GM18519 (cell line): ENCODE results near the gene WBP1L.
"Not testable (repeated sequence)": the region's sequence is repeated elsewhere in the genome, so short reads cannot be mapped to it uniquely, and the experiment has no call there.

Experiments used
- ATAC-seq: cut with Tn5 transposase; IDR thresholded peaks from one replicate; pipeline ENCODE4 v1.9.1; 2021; ENCODE audit warnings: mild to moderate bottlenecking, moderate library complexity; ENCODE audit not compliant: unreplicated experiment, low FRiP score

The WBP1L gene

GRCh38 chr10:102832248-102832647 is 88.5 kb downstream of the WBP1L start:
- no peak for ATAC-seq

DNA sequence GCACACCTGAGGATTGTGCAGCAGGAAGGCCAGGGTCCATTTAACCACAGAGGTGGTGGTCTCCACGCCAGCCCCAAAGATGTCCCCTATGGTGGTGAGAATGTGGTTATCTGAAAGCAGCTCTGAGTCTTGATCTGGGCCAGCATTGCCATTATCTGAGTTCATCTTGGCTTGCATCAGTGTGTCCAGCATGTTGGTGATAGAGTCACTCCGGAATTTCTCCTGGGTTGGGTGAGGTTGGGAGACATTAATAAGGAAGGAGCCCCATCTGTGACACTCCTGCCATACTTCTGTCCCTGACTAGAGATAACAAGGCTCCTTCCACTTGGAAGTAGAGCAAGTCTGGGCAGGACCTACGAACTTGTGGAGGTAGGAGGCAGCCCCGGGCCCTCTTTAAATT is 89.2 kb downstream of the WBP1L start:
- no peak for ATAC-seq

GRCh38 chr10:102834143-102834542 is 90.4 kb downstream of the WBP1L start:
- ATAC-seq: no peak

- ATAC-seq: no peak
These were observed 91.3 kb downstream of the WBP1L start for GRCh38 chr10:102835007-102835482.

DNA sequence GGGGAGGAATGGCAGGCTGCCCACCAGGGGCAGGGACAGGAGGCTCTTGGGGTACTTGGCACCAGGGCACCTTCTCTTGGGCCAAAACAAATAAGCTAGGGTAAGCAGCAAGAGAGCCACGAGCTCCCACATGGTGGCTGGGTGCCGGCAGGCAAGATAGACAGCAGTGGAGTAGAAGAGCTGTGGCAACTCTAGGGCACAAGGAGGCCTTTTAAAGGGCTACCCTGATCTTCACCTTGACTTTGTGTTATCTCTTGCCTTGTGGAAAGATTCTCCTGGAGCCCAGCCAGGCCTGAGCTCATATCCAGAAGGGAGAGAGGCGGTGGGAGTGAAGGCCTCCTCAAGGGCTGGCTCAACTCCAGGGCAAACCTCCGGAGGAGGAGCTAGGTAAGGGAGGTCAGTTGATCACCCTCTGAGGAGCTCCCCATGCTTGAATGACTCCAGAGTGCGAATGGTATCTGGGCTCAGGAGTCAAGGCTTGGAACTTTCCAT is 93.5 kb downstream of the WBP1L start, which contains the start of gene CYP17A1:
Gene CYP17A1, minus strand, starts transcription at position 184 of the 492 bp plus-strand sequence. Its CDS starts 52 bp downstream, at position 132.
- ATAC-seq: no peak

DNA sequence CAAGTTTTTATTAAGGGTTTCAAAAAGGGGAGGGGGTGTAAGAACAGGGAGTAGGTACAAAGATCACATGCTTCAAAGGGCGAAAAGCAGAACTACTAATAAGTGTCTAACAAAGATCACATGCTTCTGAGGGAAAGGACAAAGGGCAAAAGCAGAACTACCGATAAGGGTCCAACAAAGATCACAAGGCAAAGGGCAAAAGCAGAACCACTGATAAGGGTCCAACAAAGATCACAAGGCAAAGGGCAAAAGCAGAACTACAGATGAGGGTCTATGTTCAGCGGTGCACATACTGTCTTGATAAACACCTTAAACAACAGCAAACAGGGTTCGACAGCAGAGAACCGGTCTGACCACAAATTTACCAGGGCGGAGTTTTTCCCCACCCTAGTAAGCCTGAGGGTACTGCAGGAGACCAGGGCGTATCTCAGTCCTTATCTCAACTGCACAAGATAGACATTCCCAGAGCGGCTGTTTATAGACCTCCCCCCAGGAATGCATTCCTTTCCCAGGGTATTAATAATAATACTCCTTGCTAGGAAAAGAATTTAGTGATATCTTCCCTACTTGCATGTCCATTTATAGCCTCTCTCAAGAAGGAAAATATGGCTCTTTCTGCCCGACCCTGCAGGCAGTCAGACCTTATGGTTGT is 94.7 kb downstream of the WBP1L start:
- ATAC-seq: not testable (repeated sequence)

GRCh38 chr10:102841827-102842345 is 98.1 kb downstream of the WBP1L start:
- ATAC-seq: no peak

DNA sequence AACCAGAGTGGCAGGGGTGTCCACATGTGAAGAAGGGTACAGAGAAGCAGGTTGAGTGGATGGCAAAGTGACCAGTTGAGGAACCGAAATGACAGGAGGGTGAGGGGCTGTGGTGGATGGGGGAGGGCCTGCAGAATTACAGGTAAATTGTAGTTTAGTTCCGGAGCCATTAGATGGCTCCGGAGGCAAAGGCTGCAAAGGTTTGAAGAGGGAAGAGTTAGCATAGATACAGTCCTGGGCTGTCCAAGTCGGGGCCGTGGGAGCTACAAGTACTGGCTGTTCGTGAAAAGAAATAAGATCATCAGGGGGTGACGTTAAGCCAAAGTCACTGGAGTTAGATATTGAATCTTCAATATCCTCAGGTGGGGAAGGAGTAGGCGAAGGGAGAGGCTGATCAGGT is 99.4 kb downstream of the WBP1L start:
- not testable (repeated sequence) for ATAC-seq

DNA sequence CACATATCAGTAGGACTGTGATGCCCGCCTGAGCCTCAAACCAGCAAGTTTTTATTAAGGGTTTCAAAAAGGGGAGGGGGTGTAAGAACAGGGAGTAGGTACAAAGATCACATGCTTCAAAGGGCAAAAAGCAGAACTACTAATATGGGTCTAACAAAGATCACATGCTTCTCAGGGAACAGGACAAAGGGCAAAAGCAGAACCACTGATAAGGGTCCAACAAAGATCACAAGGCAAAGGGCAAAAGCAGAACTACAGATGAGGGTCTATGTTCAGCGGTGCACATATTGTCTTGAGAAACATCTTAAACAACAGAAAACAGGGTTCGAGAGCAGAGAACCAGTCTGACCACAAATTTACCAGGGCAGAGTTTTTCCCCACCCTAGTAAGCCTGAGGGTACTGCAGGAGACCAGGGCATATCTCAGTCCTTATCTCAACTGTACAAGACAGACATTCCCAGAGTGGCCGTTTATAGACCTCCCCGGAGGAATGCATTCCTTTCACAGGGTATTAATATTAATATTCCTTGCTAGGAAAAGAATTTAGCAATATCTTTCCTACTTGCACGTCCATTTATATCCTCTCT is 100.5 kb downstream of the WBP1L start:
- ATAC-seq: not testable (repeated sequence)

DNA sequence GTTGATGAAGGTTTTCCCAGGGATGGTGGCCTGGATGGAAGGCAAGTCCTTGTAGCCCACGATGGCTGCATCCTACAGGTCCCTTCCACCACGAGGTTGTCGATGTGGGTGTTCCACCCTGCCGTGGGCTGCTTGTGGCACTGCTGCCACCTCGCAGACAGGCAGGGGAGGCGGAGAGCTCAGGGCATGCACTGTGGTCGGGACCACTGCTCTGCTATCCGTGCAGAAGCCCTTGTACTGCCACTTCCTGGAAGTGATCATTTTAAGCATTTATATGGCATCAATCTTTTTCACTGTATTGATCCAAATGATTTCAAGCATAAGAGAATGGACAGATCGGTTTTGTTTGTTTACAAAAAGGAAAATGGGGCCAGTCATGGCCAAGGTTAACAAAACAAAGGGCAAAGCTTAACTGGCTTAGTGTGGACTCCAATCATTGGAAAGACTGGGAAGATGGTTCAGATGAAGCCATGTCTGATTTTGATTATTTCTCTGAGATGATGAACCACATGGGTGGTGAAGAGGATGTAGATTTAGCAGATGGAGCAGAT is 101.7 kb downstream of the WBP1L start:
- no peak for ATAC-seq

GRCh38 chr10:102850025-102850518 is 106.3 kb downstream of the WBP1L start:
- no peak for ATAC-seq

GRCh38 chr10:102853237-102853636 is 109.5 kb downstream of the WBP1L start:
- ATAC-seq: not testable (repeated sequence)

DNA sequence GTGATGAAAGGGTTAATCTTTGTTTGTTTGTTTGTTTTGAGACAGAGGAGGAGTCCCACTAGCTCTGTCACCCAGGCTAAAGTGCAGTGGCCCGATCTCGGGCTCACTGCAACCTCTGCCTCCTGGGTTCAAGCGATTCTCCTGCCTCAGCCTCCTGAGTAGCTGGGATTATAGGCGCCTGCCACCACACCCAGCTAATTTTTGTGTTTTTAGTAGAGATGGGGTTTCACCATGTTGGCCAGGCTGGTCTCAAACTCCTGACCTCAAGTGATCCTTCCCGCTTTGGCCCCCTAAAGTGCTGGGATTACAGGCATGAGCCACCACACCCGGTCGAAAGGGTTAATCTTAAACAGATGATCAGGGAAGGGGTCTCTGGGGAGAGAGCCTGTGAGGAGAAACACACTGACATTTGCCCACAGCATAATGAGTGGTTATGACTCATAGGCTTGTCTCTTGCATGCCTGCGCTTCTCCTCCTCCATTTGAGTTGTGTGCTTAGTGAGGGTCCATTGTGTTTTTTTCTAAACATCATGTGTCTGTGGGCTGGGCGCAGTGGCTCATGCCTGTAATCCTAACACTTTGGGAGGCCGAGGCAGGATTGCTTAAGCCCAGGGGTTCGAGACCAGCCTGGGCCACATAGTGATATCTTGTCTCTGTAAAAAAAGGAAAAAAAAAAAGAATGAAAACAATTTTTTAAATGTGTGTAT is 112.1 kb downstream of the WBP1L start:
- not testable (repeated sequence) for ATAC-seq

DNA sequence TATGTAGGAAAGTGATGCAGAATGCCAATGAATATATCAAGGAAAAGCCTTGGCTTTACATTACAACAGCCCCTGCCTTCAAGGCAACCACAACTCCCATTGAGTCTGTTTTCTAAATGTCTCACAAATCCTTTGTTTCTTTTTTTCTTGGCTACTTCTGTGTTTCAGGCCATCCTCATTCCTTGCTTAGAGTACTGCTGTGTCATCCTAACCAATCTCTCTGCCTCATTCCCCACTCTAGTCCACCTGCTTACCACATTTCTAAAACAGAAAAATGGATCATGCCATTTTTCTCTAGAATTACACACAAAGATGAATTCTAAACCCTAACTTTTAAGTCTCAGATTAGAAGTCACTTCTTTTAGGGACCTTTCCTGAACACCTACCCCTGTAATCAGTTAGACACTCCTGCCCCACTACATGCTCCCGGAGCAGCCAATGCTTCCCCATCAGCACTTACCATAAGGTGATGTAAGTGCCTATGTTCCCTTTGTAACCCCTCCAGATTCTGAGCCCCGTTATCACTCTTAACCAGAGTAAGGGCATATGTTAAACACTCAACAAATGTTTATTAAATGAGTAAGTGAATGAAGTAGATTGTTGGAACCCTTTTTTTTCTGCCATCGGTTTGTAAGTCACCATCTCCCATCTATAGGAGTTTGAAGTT is 113.1 kb downstream of the WBP1L start:
- ATAC-seq: no peak

GRCh38 chr10:102859911-102860310 is 116.2 kb downstream of the WBP1L start:
- no peak for ATAC-seq

GRCh38 chr10:102863660-102864059 is 119.9 kb downstream of the WBP1L start:
- ATAC-seq: no peak

DNA sequence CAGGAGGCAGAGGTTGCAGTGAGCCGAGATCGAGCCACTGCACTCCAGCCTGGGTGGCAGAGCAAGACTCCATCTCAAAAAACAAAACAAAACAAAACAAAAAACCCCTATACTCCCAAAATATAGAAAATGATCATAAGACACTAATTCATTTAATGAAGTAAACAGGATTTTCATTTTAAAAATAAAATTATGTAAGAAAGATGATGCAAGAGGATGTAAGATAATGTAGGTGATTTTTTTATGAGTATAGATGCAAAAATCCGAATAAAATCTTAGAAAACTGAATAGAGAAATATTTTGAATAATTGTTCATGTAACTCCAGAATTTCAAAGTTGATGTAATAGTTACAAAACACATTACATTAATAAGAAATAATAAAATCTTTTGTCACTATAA is 121.9 kb downstream of the WBP1L start:
- no peak for ATAC-seq
